H1 (cell line): ENCODE data around the gene RDH16. TPM values are rescaled to one million over a fixed set of nuclear protein-coding genes. Genes with fewer than 3 reads are reported as not detected.

Source experiments
- CTCF ChIA-PET: fragments of 300-600 bp; sonication (Branson Sonifier 250); formaldehyde crosslinking; loops from one replicate; lab custom pipeline; 2021; ENCODE audit not compliant: partially characterized antibody; lab: Charles Lee
- POLR2A ChIA-PET: fragments of 300-600 bp; sonication (Branson Sonifier 250); formaldehyde crosslinking; loops from one replicate; lab custom pipeline; 2021; ENCODE audit warnings: inconsistent platforms; ENCODE audit not compliant: partially characterized antibody; lab: Charles Lee
- DNase-seq, 2 experiments: peaks; one replicate each; pipeline versions ENCODE4 v3.0.0 to v3.0.0-alpha.2; 2010 to 2022; ENCODE audit warnings: low spot score in 2 of 2, low read depth in 1 of 2, mixed read lengths in 1 of 2
- FAIRE-seq: peaks from 2 replicates; lab custom pipeline; 2011; peaks lifted over from hg19 to GRCh38; lab: Jason Lieb, UNC
- H2AFZ ChIP-seq: 2 replicates; pipeline ENCODE4 v1.8.1; 2012; ENCODE audit warnings: low read length, inconsistent platforms
- H2AK5ac ChIP-seq: 2 replicates; pipeline ENCODE4 v1.6.1; 2013; ENCODE audit warnings: low read depth, low read length
- H2BK120ac ChIP-seq: replicated peaks from 2 replicates; pipeline ENCODE3; 2013; ENCODE audit warnings: low read depth, low read length, inconsistent platforms
- H2BK12ac ChIP-seq: 2 replicates; pipeline ENCODE4 v1.6.1; 2013; ENCODE audit warnings: low read depth, low read length
- H2BK15ac ChIP-seq: 2 replicates; pipeline ENCODE4 v1.6.1; 2013; ENCODE audit warnings: low read length
- H2BK20ac ChIP-seq: 2 replicates; pipeline ENCODE4 v1.6.1; 2013; ENCODE audit warnings: low read length
- H2BK5ac ChIP-seq: 2 replicates; pipeline ENCODE4 v1.6.1; 2013; ENCODE audit warnings: low read depth, low read length
- H3K14ac ChIP-seq: 2 replicates; pipeline ENCODE4 v1.6.1; 2013; ENCODE audit warnings: inconsistent platforms; ENCODE audit not compliant: insufficient read length
- H3K18ac ChIP-seq: 2 replicates; pipeline ENCODE4 v1.6.1; 2013; ENCODE audit warnings: low read length; ENCODE audit errors: extremely low read depth
- H3K23ac ChIP-seq: 2 replicates; pipeline ENCODE4 v1.6.1; 2013; ENCODE audit warnings: inconsistent platforms; ENCODE audit not compliant: insufficient read length
- H3K23me2 ChIP-seq: 2 replicates; pipeline ENCODE4 v1.6.1; 2013; ENCODE audit warnings: low read depth, low read length
- H3K27ac ChIP-seq: 2 replicates; pipeline ENCODE4 v1.6.1; 2011; ENCODE audit warnings: low read depth, low read length, inconsistent platforms
- H3K27me3 ChIP-seq, 4 experiments: replicated peaks in 1 of 4; 1 replicate in 1 of 4; 2 replicates in 3 of 4; pipeline versions ENCODE4 v1.6.1 to v1.8.1; 2011 to 2013; ENCODE audit warnings: low read length in 3 of 4, mild to moderate bottlenecking in 3 of 4, inconsistent platforms in 2 of 4, mixed read lengths in 2 of 4, moderate library complexity in 1 of 4; ENCODE audit not compliant: control insufficient read depth in 3 of 4, insufficient read depth in 3 of 4; ENCODE audit errors: extremely low read depth in 1 of 4
- H3K36me3 ChIP-seq, 4 experiments: 2 replicates each; pipeline versions ENCODE4 v1.6.1 to v1.8.1; 2011 to 2013; ENCODE audit warnings: mild to moderate bottlenecking in 4 of 4, low read length in 3 of 4, moderate library complexity in 2 of 4, control low read depth in 1 of 4, inconsistent platforms in 1 of 4; ENCODE audit not compliant: insufficient read depth in 4 of 4, control insufficient read depth in 2 of 4
- H3K4ac ChIP-seq: replicated peaks from 2 replicates; pipeline ENCODE3; 2013; ENCODE audit warnings: low read length, low read depth, mixed read lengths, inconsistent platforms; ENCODE audit not compliant: insufficient read length
- H3K4me1 ChIP-seq, 4 experiments: replicated peaks in 1 of 4; 1 replicate in 1 of 4; 2 replicates in 3 of 4; pipeline versions ENCODE4 v1.6.1 to v1.8.1; 2011 to 2013; ENCODE audit warnings: low read length in 3 of 4, inconsistent platforms in 2 of 4, mixed read lengths in 1 of 4; ENCODE audit not compliant: insufficient read depth in 4 of 4, control insufficient read depth in 3 of 4
- H3K4me2 ChIP-seq, 2 experiments: 2 replicates each; pipeline versions ENCODE4 v1.6.1 to v1.8.1; 2011 to 2013; ENCODE audit warnings: low read depth in 2 of 2, low read length in 2 of 2, control low read depth in 1 of 2, inconsistent platforms in 1 of 2, mild to moderate bottlenecking in 1 of 2; ENCODE audit not compliant: insufficient read depth in 1 of 2
- H3K4me3 ChIP-seq, 4 experiments: fragments of 200-600, 300-600 bp in 1 of 4; sonication (generic), shearing (Covaris generic), sonication (Bioruptor Twin) in 1 of 4; 2 replicates each; pipeline versions ENCODE4 v1.5.1 to v1.8.1; 2011 to 2016; ENCODE audit warnings: low read length in 4 of 4, low read depth in 3 of 4, control low read depth in 2 of 4, inconsistent platforms in 2 of 4, mild to moderate bottlenecking in 2 of 4, mixed read lengths in 1 of 4, moderate library complexity in 1 of 4; ENCODE audit not compliant: insufficient read depth in 2 of 4; ENCODE audit errors: extremely low read depth in 1 of 4
- H3K56ac ChIP-seq: replicated peaks from 2 replicates; pipeline ENCODE3; 2013; ENCODE audit warnings: low read depth, mild to moderate bottlenecking, mixed read lengths, low read length, inconsistent platforms; ENCODE audit not compliant: insufficient read length
- H3K79me1 ChIP-seq: 2 replicates; pipeline ENCODE4 v1.6.1; 2013; ENCODE audit warnings: low read depth, low read length, control low read depth
- H3K79me2 ChIP-seq, 2 experiments: 2 replicates each; pipeline versions ENCODE4 v1.6.1 to v1.8.1; 2012 to 2013; ENCODE audit warnings: low read length in 2 of 2, mild to moderate bottlenecking in 2 of 2, inconsistent platforms in 1 of 2; ENCODE audit not compliant: insufficient read depth in 2 of 2, control insufficient read depth in 1 of 2
- H3K9ac ChIP-seq, 4 experiments: replicated peaks in 1 of 4; 1 replicate in 1 of 4; 2 replicates in 3 of 4; pipeline versions ENCODE4 v1.6.1 to v1.8.1; 2011 to 2013; ENCODE audit warnings: low read depth in 3 of 4, low read length in 3 of 4, control low read depth in 2 of 4, mild to moderate bottlenecking in 2 of 4, moderate library complexity in 2 of 4, inconsistent platforms in 1 of 4; ENCODE audit errors: extremely low read depth in 1 of 4
- H3K9me3 ChIP-seq, 2 experiments: 2 replicates each; pipeline versions ENCODE4 v1.6.1 to v1.8.1; 2012 to 2013; ENCODE audit warnings: mild to moderate bottlenecking in 2 of 2, moderate library complexity in 2 of 2, control low read depth in 1 of 2, inconsistent platforms in 1 of 2, low read depth in 1 of 2, low read length in 1 of 2, mixed read lengths in 1 of 2; ENCODE audit not compliant: insufficient read depth in 2 of 2
- H4K20me1 ChIP-seq, 2 experiments: replicated peaks in 1 of 2; 2 replicates each; pipeline versions ENCODE3 to v1.8.1; 2011 to 2013; ENCODE audit warnings: inconsistent platforms in 2 of 2, low read length in 2 of 2, mild to moderate bottlenecking in 1 of 2; ENCODE audit not compliant: insufficient read depth in 2 of 2, control insufficient read depth in 1 of 2
- H4K5ac ChIP-seq: 2 replicates; pipeline ENCODE4 v1.6.1; 2013; ENCODE audit warnings: low read length, low read depth, mixed read lengths, inconsistent platforms; ENCODE audit not compliant: insufficient read length
- H4K8ac ChIP-seq: 2 replicates; pipeline ENCODE4 v1.8.0; 2013; ENCODE audit warnings: mild to moderate bottlenecking, moderate library complexity, low read length, inconsistent platforms; ENCODE audit not compliant: insufficient read depth; ENCODE audit errors: extremely low read depth
- H4K91ac ChIP-seq: replicated peaks from 2 replicates; pipeline ENCODE3; 2013; ENCODE audit warnings: low read length, mixed read lengths, inconsistent platforms; ENCODE audit not compliant: insufficient read length
- GTF2F1 ChIP-seq: IDR thresholded peaks from 2 replicates; pipeline ENCODE4 v1.6.1; 2012; ENCODE audit warnings: low read depth, low read length, improper control_type of control experiment, borderline replicate concordance
- JUN ChIP-seq: IDR thresholded peaks from 2 replicates; pipeline ENCODE4 v1.6.1; 2011; ENCODE audit warnings: low read depth, mild to moderate bottlenecking, improper control_type of control experiment, low read length
- POLR2A ChIP-seq, 2 experiments: IDR thresholded peaks; 1 replicate in 1 of 2; 2 replicates in 1 of 2; pipeline ENCODE4 v1.6.1; 2011; ENCODE audit warnings: low read depth in 2 of 2, low read length in 2 of 2, mild to moderate bottlenecking in 2 of 2; ENCODE audit errors: control extremely low read depth in 1 of 2
- RFX5 ChIP-seq: IDR thresholded peaks from 2 replicates; pipeline ENCODE4 v1.6.1; 2011; ENCODE audit warnings: low read depth, low read length, improper control_type of control experiment, borderline replicate concordance
- SIRT6 ChIP-seq: IDR thresholded peaks from one replicate; pipeline ENCODE4 v1.7.1; 2012; ENCODE audit warnings: low read length, inconsistent platforms
- SRF ChIP-seq: IDR thresholded peaks from 2 replicates; pipeline ENCODE4 v1.6.1; 2011; ENCODE audit warnings: mild to moderate bottlenecking, low read depth, low read length, moderate library complexity
- WGBS, 2 experiments: shearing (Covaris generic) in 1 of 2; methylation state at CpG; one replicate each; pipeline versions ENCODE4 v1.1.6 to v1.1.7; 2013 to 2015; ENCODE audit warnings: low lambda C conversion rate in 2 of 2, mixed read lengths in 2 of 2, inconsistent platforms in 1 of 2, low coverage in 1 of 2, missing lambda C conversion rate in 1 of 2; ENCODE audit not compliant: insufficient replicate concordance in 2 of 2, insufficient coverage in 1 of 2, insufficient read length in 1 of 2; ENCODE audit errors: extremely low coverage in 1 of 2, missing lambda C conversion rate in 1 of 2; 5-methylcytosine and 5-hydroxymethylcytosine counted together
- polyA plus RNA-seq, 7 experiments: library from polyadenylated mRNA; depleted of rRNA in 3 of 7; stranded (reverse) in 5 of 7; unstranded in 2 of 7; fragments of >200 nt in 5 of 7; fragments of 200-250 nt in 2 of 7; gene quantifications; 1 replicate in 5 of 7; 2 replicates in 1 of 7; 4 replicates in 1 of 7; pipeline versions ENCODE4 v1.2.1 to v1.2.3, GENCODE V29; 2011 to 2013; ENCODE audit warnings: missing spikeins in 2 of 7, mixed read lengths in 2 of 7
- total RNA-seq: library from RNA; stranded (reverse); fragmentation: NEBNext Ultra II Directional; extraction: Animal tissue kit (Norgen Biotek cat#: 25700); gene quantifications from 2 replicates; pipeline ENCODE4 v1.2.1, GENCODE V29; 2021
- TF ChIP-seq, protein P1 (sequence below): IDR thresholded peaks from 2 replicates; pipeline ENCODE4 v1.6.1; 2012; ENCODE audit warnings: inconsistent platforms

Gene RDH16
- total and polyA plus RNA-seq, 2 of the 8 experiments (the other 6 are each of a cell fraction or from before 2014, with no cell fraction given), result 0.30 to 0.79 TPM

DNA sequence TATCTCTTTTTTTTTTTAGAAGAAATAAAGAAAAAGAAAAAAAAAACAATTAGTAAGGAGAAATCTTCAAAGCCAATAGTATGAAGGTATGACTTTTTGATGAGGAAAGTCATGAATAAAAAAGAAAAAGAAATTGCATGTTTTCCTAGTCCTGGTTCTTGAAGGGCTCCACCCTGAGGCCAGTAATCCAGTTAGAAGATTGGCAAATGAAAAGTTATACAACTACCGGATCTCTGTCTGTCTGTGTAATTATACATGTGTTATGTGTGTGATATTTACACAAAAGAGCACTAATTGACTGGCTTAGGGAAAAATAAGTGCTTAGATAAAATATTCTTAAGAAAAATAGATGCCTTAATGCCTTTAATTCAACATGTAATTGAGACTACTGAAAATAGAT lies 51.6 kb downstream of the RDH16 start:
- no peak overlapping the region for H3K4me2 ChIP-seq
- H3K18ac ChIP-seq, result no peak overlapping the region
- H3K36me3 ChIP-seq, result peaks cover 0 to 3% (median 0%) of the 10 kb centered on the region in 4 experiments; a peak in 1 of 8 replicates
- no peak overlapping the region for H2AFZ ChIP-seq
- no peaks in the 10 kb centered on the region for H3K79me1 ChIP-seq
- no peak overlapping the region for H3K4me3 ChIP-seq
- no peak overlapping the region for H4K8ac ChIP-seq
- H2BK15ac ChIP-seq, result no peak overlapping the region
- H2BK12ac ChIP-seq, result no peak overlapping the region
- H3K9ac ChIP-seq, result no peak overlapping the region
- no peak for TF ChIP-seq SRF
- no peak for TF ChIP-seq SIRT6
- no peak for TF ChIP-seq JUN
- TF ChIP-seq, protein P1, sequence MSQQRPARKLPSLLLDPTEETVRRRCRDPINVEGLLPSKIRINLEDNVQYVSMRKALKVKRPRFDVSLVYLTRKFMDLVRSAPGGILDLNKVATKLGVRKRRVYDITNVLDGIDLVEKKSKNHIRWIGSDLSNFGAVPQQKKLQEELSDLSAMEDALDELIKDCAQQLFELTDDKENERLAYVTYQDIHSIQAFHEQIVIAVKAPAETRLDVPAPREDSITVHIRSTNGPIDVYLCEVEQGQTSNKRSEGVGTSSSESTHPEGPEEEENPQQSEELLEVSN, result no peak
- TF ChIP-seq GTF2F1, result no peak
- TF ChIP-seq RFX5, result no peak
- TF ChIP-seq POLR2A (IDR thresholded peaks at IDR 0.05; ENCODE audit: control extremely low read depth in 1 of 2, low read depth in 2 of 2, low read length in 2 of 2), result no peak
- H3K27ac ChIP-seq, result no peak overlapping the region
- no peak overlapping the region for H2BK5ac ChIP-seq
- H4K91ac ChIP-seq, result no peak overlapping the region
- POLR2A ChIA-PET, result no interaction called here
- H3K4me1 ChIP-seq, result no peaks in the 10 kb centered on the region
- FAIRE-seq (no peak), DNase-seq (no peak)
- no peaks in the 10 kb centered on the region for H3K27me3 ChIP-seq
- H3K4ac ChIP-seq, result no peak overlapping the region
- no peak overlapping the region for H3K56ac ChIP-seq
- no peak overlapping the region for H2BK120ac ChIP-seq
- H2BK20ac ChIP-seq, result no peak overlapping the region
- no peaks in the 10 kb centered on the region for H4K20me1 ChIP-seq
- no peak overlapping the region for H3K14ac ChIP-seq
- no peaks in the 10 kb centered on the region for H3K79me2 ChIP-seq
- no peak overlapping the region for H4K5ac ChIP-seq
- no peaks in the 10 kb centered on the region for H3K23me2 ChIP-seq
- H3K9me3 ChIP-seq, result peaks cover 61 to 66% of the 10 kb centered on the region in 2 experiments
- WGBS, 2 experiments, result 85% methylated on average over 1 of the region's 1 CpG; no CpG with 5 or more reads in 1 of the 2 experiments
- H2AK5ac ChIP-seq, result no peak overlapping the region
- H3K23ac ChIP-seq, result no peak overlapping the region
- CTCF ChIA-PET, result no interaction called here
